GM19099 (cell line): ENCODE results near the gene LRRC4C.

Experiments
- POLR2A ChIP-seq: IDR thresholded peaks from 3 replicates; pipeline ENCODE4 v1.6.1; 2011; ENCODE audit warnings: low read depth; ENCODE audit not compliant: insufficient read length; ENCODE audit errors: extremely low read depth

Gene LRRC4C

DNA sequence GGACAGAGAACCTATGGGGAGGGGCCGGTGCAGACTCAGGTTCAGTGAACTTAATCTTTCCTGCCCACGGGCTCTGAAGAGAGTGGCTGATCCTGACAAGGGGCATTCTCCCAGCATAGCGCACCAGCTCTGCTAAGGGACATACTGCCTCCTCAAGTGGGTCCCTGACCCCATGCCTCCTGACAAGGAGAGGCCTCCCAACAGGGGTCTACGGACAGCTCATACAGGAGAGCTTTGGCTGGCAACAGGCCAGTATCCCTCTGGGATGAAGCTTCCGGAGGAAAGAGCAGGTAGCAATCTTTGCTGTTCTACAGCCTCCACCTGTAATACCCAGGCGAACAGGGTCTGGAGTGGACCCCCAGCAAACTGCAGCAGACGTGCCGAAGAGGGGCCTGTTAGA is 394.0 kb downstream of the LRRC4C start:
- TF ChIP-seq POLR2A, result no peak

DNA sequence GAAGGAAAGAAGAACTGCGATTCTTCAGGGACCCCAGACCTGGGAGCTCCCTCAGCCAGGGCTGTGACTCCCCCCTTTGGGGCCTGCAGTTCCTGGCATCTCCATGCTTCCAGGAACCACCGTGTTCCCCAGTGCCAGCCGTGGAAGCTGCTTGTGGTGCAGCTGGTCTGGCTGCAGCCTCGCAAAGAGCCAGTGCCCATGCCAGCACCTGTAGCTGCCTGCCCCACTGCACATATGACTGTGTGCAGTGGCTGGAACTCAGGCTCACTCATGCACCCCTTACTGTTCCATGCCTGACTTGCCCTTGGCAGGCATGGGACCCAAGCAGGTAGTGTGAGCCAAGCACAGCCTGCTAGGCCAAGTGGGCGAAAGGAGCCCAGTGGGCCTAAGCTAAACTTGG is 401.3 kb downstream of the LRRC4C start:
- TF ChIP-seq POLR2A, result no peak

DNA sequence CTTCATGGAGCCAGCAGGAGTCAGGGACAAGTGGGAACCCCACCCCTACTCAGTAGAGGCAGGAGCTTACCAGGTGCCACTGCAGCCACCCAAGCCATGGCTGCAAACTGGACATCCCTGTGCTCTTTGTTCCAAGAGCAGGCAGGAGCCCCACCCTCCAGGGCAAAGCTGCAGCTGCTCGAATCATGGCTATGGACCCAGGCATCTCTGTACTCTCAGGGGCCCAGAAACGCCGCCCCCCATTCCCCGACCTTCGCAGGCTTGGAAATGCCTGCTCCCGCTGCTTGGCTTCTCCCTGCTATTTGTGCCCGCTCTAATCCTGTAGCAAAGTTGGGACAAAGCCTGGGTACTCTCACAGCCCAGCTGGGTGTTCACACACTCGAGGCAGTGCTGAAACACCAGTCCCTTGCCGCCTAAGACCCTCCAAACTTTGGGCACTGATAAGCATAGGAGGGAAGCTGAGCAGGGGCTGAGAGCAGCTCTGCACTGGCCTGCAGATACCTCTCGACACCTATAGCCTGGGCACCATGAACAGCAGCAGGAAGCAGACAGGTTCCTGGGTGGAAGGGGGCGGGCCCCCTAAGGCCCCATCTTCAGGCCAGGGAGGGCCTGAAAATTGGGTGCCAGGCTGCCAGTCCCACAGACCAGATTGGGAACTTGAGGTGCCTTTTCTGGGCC is 402.4 kb downstream of the LRRC4C start:
- no peak for TF ChIP-seq POLR2A

DNA sequence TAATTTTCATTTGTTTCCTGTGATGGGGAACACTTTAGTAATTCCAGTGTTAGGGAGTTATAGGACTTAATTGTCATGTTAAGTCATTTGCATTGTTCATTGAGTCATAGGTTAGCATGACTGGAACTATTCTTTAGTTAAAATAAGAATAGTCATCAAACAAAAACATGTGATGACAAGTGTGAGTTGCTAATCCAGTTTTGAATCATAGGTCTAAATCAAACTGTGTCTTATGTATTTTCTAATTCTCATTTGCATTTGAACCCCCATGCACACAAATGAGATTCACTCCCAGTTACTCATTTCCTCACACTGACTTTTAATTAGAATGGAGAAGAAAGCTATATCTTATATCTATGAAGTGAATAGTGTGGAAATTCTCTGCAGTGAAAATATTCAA is 405.6 kb downstream of the LRRC4C start:
- TF ChIP-seq POLR2A, result no peak

DNA sequence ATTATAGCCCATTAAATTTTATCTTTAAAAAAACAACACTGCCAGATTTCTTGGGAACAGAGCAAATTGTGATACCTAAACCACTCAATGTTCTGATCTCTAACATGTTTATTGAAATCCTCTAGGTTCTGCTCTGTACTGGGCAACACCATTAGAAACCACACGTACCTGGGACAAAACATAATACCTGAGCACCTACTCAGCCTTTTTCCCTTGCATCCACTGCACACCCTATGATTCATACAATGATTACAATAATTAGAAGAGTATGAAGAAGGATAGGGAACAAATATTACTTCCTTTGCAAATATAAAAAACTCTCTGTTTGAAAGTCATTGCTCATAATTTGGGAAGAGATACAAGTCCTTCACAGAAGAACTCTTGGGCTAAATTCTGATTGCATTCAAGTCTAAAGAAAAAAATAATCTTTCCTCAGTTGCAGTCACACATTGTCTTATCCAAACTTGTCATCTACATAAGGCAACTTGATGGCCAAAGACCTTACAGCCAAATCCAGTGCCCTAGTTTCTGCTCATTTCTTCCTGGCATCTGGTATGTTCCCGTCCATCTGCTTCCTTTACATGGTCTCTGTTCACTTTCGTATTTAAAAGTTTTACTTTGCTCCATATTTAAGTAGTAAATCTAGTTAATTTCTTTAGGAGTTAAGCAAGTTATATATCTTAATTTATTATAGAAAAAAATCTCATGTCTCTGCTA is 407.4 kb downstream of the LRRC4C start:
- no peak for TF ChIP-seq POLR2A

DNA sequence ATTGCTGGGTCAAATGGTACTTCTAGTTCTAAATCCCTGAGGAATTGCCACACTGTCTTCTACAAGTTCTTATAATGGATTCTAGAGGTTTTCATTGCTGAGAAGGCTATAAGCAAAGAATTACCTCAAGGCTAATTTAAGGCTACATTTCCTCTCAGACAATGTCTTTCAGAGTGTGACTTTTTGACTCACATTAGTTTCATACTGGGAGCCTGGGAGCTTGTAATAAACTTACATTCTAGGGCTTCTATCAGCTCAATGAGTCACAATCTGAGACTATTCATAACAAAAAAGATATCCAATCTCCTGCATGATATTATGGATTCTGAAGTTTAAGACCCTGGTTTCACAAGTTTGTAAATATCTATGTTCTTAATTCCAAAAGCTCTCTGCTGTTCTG is 408.7 kb downstream of the LRRC4C start:
- TF ChIP-seq POLR2A, result no peak

DNA sequence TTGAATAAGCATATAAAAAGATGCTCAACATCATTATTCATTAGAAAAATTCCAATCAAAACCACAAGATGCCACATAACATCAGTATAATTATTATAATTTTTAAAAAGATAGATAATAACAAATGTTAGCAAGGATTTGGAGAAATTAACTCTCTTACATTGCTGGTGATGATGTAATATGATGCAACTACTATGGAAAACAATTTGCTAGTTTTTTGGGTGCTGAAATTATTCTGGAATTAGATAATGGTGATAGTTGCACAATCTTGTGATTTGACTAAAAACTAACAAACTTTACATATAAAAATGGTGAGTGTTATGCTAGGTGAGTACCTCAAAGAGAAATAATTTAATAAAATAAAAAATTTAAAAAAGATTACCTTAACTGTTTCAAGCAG is 412.2 kb downstream of the LRRC4C start:
- no peak for TF ChIP-seq POLR2A

DNA sequence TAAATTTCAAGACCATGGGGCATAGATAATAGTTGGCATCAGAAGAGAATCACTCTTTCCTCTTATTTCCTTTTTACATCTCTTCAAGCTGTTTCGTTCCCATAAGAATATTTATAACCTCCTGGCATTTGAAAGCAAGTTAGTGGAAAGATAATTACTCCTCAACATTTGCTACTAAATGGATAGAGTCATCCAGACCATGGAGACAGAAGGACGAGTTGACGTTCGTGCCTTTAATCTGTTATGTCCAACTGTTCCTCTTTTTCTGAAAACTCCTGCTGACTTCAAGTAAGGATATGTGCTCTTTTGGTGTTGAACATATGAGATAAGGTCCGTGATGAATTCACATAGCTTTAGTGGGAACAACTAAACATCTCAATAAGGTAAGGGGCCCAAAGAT is 414.2 kb downstream of the LRRC4C start:
- no peak for TF ChIP-seq POLR2A

DNA sequence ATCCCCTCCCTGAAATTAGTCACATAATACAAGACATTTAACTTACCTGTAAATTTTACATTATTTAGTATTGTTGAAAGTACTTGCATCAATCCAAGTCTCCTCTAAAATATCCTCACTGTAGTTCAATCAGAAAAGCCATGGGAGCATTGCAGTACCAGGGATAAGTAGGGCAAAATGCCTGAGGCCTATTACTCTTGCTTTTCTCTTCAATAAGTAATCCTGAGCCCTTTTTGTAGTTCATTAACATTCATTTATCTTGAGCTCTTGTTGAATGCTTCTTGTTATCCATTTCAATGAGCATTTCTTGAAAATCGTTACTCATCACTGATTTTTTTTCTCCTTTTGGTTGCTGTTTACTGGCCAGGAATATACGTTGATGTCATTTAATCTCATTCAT is 414.7 kb downstream of the LRRC4C start:
- no peak for TF ChIP-seq POLR2A

DNA sequence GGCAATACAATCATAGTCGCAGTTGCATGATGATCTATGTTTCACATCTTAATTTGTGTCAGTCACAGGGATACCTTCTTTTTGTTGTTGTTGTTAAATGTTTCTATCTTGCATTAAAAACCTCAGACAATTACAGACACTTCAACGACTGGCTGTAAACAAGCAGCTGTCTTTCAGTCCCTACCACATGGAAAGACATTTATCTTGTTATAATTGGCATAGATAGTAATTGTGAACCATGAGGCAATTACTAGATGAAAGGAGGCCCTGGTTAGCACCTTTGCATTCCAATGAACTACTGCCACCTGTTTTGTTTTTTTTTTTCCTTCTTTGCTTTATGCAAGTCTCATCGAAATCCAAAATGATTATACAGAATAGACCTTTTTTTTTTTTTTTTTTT is 416.8 kb downstream of the LRRC4C start:
- TF ChIP-seq POLR2A, result no peak

DNA sequence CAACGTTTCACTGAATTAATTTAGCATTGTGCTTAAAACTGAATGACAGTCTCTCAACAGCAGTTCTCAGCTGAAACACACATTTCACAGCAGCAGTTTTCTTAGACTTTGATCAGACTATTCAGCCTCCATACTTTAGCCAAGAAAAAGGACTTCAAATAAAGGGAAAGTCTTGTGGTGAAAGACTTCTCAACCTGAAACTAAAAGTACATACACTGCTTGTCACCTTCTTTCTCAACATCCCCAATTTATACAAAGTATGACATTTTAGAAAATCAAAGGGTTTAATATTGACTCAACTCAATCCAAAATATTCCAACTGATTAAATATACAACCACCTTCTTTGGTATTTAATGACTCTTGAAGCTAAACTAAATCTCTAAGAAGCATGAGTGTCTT is 419.0 kb downstream of the LRRC4C start:
- no peak for TF ChIP-seq POLR2A

DNA sequence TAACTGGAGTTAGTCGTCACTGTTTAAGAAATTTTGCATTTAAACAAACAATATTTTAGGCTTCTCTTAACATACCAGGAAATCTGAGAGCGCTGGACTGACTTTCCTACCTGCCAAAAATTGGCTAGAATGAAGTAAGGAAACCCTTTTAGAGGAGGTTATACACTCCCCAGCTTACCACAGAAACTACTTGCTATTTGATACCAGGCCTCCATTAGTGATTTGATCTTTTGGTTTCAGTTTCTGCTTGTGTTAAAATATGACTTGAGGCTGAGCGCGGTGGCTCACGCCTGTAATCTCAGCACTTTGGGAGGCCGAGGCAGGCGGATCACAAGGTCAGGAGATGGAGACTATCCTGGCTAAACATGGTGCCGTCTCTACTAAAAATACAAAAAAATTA is 419.9 kb downstream of the LRRC4C start:
- no peak for TF ChIP-seq POLR2A

DNA sequence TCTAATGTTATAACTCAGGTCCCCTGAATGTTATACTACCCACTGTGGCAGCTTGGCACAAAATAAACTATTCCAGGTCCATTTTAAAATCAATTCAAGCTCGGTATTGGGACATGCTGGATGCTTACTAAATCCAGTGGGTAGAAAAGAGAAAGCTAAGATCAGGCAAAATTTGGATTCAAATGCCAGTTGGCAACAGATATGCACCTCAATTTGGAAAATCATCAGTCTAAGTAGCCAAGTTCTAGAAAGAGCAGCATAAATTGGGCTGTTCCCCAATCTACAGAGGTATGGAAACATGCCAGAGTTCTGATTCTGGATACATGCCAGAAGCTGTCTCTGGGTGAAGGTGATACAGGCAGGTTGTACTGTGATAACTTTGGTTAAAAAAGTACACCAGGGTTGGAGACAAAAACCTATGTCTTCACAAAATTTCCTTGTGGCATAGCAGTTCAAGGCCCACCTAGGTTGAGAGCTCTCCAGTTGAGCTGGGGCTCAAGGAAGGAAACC is 427.8 kb downstream of the LRRC4C start:
- no peak for TF ChIP-seq POLR2A

DNA sequence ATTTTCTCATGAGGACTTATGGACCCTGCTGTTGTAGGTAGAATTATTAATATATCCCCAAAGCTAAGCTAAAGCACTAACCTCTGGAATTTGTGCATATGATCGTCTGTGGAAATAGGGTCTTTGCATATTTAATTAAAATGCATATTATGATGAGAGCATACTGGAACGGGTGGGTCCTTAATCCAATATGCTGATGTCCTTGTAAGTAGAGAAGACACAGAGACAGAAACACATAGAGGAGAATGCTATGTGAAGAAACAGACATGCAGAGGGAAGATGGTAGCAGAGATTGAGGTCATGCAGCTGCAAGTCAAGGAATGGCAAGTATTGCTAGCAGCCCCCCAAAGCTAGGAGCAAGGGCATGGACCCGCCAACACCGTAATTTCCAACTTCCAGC is 439.2 kb downstream of the LRRC4C start:
- TF ChIP-seq POLR2A, result no peak

DNA sequence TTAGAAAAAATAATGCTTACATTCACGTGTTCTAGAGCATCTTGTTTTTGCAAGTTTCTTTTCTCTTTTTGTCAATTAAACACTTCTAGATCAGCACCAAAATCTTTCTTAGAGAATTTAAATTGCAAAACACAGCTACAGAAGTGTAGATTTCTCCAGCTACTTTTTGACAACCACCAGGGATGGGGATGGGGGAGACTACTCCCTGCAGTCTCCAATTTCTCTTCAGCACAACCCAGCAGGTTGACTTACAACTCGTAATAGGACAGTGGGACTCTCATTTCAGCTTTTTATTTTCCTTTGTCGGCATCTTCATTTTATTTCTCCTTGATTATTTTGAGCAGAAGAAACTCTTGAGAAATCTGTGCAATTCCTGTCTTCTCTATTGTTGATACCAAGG is 441.2 kb downstream of the LRRC4C start:
- TF ChIP-seq POLR2A, result no peak

DNA sequence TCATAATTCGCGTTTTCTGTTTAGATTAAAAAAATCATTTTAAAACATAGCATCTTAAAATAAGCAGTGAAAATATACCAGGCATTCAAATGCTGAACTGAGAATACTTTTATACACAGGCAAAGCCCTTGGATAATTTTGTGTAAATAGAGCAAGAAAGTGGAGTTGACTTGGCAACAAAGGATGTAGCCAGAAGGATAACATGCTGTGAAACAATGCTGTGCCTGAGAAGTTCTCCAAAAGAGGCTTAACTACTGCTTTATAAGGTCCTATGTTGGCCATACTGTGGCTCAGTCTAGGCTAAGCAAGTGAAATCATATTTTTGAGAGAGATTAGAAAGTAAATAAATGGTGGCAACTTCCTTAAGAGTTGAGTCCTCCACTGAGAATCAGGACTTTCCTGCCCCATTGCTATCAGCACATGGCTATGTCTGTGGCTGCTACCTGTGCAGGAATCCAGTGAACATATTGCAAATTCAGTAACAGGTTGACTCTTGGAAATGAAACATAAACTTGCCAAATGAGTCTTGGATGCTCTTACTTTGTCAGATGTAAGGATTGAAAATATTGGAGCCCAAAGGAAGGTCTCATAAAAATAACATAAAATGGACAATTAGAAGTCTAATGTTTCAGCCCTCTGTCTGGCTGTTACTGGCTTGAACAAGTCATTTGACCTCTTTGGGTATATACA is 448.9 kb downstream of the LRRC4C start:
- no peak for TF ChIP-seq POLR2A

DNA sequence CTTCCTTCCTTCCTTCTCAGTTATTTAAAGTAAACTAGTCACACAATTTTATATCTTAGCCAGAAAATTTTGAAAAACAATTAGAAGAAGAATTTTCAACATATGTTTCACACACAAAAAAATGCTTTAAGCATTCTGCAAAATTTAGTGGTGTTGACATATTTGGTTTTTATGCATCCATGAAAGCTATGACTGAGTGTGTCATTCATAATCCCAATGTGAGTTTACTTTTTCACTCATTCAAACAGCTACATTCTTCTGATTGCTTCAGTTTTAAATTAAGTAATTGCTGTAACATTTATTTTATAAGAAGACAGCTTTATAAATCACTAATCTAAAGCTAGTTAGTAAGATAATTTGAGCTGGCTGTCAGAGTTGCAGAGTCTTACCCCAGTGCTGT is 453.5 kb downstream of the LRRC4C start:
- TF ChIP-seq POLR2A, result no peak
